Ishikawa (cell line): ENCODE data around the gene DDI2.

Experiments used
- CEBPB ChIP-seq: IDR thresholded peaks from 2 replicates; pipeline ENCODE4 v1.6.1; 2012
- CREB1 ChIP-seq: IDR thresholded peaks from 2 replicates; pipeline ENCODE4 v1.6.1; 2012; ENCODE audit warnings: low read depth
- EGR1 ChIP-seq: IDR thresholded peaks from 2 replicates; pipeline ENCODE4 v1.6.1; 2012
- EP300 ChIP-seq: IDR thresholded peaks from 2 replicates; pipeline ENCODE4 v1.6.1; 2012; ENCODE audit warnings: borderline replicate concordance
- FOXM1 ChIP-seq: IDR thresholded peaks from 2 replicates; pipeline ENCODE4 v1.6.1; 2012; ENCODE audit warnings: low read depth, borderline replicate concordance
- MAX ChIP-seq: IDR thresholded peaks from 2 replicates; pipeline ENCODE4 v1.6.1; 2012
- NFIC ChIP-seq: IDR thresholded peaks from 2 replicates; pipeline ENCODE4 v1.6.1; 2012
- RAD21 ChIP-seq: IDR thresholded peaks from 2 replicates; pipeline ENCODE4 v1.6.1; 2012; ENCODE audit warnings: low read depth
- REST ChIP-seq: IDR thresholded peaks from 2 replicates; pipeline ENCODE4 v1.6.1; 2012; ENCODE audit warnings: low read depth, mild to moderate bottlenecking
- TAF1 ChIP-seq: IDR thresholded peaks from 2 replicates; pipeline ENCODE4 v1.6.1; 2012; ENCODE audit warnings: low read depth, mild to moderate bottlenecking
- TCF12 ChIP-seq: IDR thresholded peaks from 2 replicates; pipeline ENCODE4 v1.6.1; 2012; ENCODE audit warnings: low read depth
- TEAD4 ChIP-seq: IDR thresholded peaks from 2 replicates; pipeline ENCODE4 v1.6.1; 2012
- USF1 ChIP-seq: IDR thresholded peaks from 2 replicates; pipeline ENCODE4 v1.6.1; 2012
- YY1 ChIP-seq: IDR thresholded peaks from 2 replicates; pipeline ENCODE4 v1.6.1; 2012; ENCODE audit warnings: low read depth
- ZBTB7A ChIP-seq: IDR thresholded peaks from 2 replicates; pipeline ENCODE4 v1.6.1; 2012; ENCODE audit warnings: low read depth

DDI2 gene

GRCh38 chr1:15701784-15702183, 84.5 kb downstream of the DDI2 start:
- TF ChIP-seq ZBTB7A (no peak), TAF1 (no peak), TCF12 (no peak), MAX (no peak), EP300 (no peak), TEAD4 (no peak), EGR1 (no peak), CREB1 (no peak), FOXM1 (no peak), REST (no peak), RAD21 (no peak), NFIC (no peak), YY1 (no peak), USF1 (no peak)

- no peak for TF ChIP-seq TCF12
- peak; percentile 25; the same call in 1 of the 2 replicates for TF ChIP-seq RAD21
Measured at GRCh38 chr1:15702722-15703550, 85.7 kb downstream of the DDI2 start.

- no peak for TF ChIP-seq NFIC
- no peak for TF ChIP-seq FOXM1
- no peak for TF ChIP-seq ZBTB7A
- TF ChIP-seq TCF12: no peak
- TF ChIP-seq TEAD4: no peak
- no peak for TF ChIP-seq EP300
Measured at GRCh38 chr1:15703562-15703961, 86.3 kb downstream of the DDI2 start.

- TF ChIP-seq TEAD4 (no peak), EP300 (no peak), TCF12 (no peak), REST (no peak), CREB1 (no peak), EGR1 (no peak), RAD21 (no peak), TAF1 (no peak), MAX (no peak), YY1 (no peak), ZBTB7A (no peak), NFIC (no peak), FOXM1 (no peak), CEBPB (no peak), USF1 (no peak)
Measured at GRCh38 chr1:15704526-15705183, 87.4 kb downstream of the DDI2 start.

GRCh38 chr1:15705184-15705566, 87.9 kb downstream of the DDI2 start:
- TF ChIP-seq CREB1 (no peak), ZBTB7A (no peak), CEBPB (no peak), YY1 (no peak), REST (no peak), NFIC (no peak), RAD21 (no peak)
